SIG-M5 treated with dmso at 0.1 percent for 504 hours (cell line): ENCODE data around the gene CCL17.
"Not testable (repeated sequence)": the region's sequence is repeated elsewhere in the genome, so short reads cannot be mapped to it uniquely, and the experiment has no call there.

Experiments used
- DNase-seq: peaks from one replicate; lab custom pipeline; 2025; ENCODE audit not compliant: unreplicated experiment; lab: John Stamatoyannopoulos, UW

CCL17 gene

GRCh38 chr16:57395026-57395425 lies 9.5 kb upstream of the CCL17 start:
- no peak for DNase-seq

- DNase-seq = no peak
Measured at GRCh38 chr16:57396786-57397185, 7.8 kb upstream of the CCL17 start.

GRCh38 chr16:57397493-57397892 lies 7.1 kb upstream of the CCL17 start:
- DNase-seq = not testable (repeated sequence)

DNA sequence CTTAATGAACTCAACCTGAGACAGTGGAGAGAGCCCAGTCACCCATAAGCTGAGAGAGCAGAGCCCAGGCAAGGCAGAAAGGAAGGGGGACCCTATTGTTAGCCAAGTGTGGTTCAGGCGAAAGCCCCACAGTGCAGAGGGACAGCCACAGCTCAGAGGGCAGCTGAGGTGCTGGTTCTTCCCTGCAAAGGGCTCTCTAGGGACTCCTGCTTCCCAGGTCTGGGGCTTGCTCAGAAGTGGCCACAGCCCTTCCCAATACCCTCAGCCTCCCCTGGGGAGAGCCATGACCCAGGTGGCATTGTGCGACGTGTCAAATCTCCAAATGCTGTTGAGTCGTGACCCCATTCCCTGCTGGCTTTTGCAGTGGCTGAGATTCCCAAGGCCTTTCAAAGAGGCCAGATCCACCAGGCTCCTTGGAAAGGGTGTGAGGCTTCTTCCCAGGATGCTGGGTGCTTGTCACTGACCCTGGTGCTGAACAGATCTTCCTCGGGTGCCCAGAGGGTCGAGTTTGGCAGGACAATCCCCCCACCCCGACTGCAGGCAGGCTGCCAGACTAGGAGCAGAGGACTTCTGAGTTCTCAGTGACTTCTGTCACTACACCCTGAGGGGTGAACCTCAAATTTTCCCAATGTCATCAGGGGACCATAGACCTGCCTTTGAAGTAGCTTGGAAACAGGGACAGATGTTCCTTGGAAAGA lies 2.5 kb upstream of the CCL17 start:
- no peak for DNase-seq

DNA sequence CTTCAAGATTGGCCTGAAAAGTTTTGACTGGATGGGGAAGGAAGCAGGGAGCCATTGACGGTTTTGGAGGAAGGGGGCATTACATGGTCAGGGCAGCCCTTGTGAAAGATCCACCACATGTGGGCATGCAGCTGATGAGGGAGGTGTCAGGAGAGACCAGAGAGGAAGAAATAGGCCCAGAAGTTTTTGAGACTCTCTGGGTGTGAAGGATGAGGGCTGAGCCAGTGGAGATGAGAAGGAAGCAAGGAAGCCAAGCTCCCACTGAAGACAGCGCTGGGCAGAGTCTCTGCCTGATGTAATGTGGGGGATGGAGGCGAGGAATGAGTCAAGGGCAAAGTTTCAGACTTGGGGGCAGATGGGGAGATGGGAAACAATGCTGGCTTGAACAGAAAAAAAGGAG lies 530 bp downstream of the CCL17 start:
- DNase-seq = no peak

GRCh38 chr16:57406881-57407280 lies 2.3 kb downstream of the CCL17 start:
- no peak for DNase-seq

GRCh38 chr16:57407521-57408353 lies 3.2 kb downstream of the CCL17 start:
- no peak for DNase-seq

- no peak for DNase-seq
Measured at GRCh38 chr16:57409065-57409464, 4.5 kb downstream of the CCL17 start.

GRCh38 chr16:57409870-57410587 lies 5.5 kb downstream of the CCL17 start:
- no peak for DNase-seq

DNA sequence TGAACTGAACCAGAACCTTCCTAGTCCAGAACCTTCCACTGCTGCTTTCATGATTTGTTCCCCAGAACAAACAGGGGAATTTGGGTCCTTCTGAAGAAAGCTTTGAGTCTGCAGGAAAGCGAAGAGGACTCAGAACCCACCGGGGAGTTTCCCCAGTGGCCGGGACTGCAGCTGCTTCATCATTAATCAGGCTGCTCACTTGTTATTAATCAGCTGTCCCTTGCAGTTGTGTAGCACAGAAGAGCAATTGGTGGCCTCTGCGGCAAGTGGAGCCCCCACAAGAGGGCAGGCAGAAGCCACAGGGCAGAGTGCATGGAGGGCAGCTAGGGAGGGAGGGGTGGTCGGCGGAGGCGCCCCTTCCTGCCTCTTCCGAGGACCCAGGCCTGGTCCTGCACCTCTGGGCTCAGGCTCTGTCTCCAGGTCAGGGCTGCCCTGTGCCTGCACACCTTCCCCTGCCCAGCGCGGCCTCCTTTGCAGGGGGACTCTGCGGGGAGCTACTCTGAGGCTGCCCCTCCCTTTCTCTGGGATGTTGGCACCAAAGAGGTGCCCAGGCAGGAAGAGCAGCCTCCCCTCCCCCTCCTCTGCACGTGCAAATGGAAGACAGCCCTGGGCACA lies 6.9 kb downstream of the CCL17 start:
- no peak for DNase-seq

DNA sequence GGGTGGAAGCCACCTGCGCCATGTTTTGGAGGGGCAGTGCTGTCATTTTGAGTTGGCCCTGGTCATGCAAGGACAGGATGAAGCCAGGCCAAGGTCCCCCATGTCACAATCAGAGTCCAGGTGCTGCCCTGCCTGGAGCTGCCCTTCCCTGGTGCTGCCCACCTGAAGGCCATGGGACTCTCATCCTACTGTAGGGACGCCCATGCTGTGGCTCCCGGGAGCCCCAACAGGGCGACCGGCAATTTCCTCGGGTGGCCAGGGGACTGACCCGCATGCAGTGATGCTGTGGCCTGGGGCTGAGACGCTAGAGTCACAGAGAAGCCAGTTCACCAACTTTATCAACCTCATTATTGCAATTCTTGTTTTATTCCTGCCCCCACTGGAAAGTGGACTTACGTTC lies 8.0 kb downstream of the CCL17 start:
- DNase-seq = no peak

GRCh38 chr16:57413301-57413730 lies 8.7 kb downstream of the CCL17 start:
- no peak for DNase-seq

GRCh38 chr16:57413733-57414132 lies 9.2 kb downstream of the CCL17 start:
- DNase-seq = no peak

GRCh38 chr16:57416084-57416483 lies 11.5 kb downstream of the CCL17 start:
- DNase-seq = no peak

DNA sequence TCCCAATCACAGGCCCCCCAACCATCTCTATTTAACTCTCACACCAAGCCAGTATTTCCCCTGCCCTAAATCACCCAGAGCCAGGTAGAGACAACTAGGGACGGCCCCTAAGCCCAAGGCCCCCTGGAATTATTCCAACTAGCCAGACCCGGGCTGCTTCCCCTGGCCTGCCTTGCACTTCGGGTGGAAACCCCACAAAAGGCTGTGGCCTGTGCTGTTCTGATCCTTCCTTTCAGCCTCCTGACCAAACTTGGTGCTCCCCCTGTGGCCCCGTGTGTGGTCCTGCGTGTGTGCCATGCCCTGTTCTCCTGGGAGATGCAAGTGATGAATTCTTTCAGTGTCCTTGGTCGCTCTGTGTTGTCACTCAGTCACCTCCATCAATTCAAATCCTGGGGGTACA lies 14.9 kb downstream of the CCL17 start:
- DNase-seq = no peak

DNA sequence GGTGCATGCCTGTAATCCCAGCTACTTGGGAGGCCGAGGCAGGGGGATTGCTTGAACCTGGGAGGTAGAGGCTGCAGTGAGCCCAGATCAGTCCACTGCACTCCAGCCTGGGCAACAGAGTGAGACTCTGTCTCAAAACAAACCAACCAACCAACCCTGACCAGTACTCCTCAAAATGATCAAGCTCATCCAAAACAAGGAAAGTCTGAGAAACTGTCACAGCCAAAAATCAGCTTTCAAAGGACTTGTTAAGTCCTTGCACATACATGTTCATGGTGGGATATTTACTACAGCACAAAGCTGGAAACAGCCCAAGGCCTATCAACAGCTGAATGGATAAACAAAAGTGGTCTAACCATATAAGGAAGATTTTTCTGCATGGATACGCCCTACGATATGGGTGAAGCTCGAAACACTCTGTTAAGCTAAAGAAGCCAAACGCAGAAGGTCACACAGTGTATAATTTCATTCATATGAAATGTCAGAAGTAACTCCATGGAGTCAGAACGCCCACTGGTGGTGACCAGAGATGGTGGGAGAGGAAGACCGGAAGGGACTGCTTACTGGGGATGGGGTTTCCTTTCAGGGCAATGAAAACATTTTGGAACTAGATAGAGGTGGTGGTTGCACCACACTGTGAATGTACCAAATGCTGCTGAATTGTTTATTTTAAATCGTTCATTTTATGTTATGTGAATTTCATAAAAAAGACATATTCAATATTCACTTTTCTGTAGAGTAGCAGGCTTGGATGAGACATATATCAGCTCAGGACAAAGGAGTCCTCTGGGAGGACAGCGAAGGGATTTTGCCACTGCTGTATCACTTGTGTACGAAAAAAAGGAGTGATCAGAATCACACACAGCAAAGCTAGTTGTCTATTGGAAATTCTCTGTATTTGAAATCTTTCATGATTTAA lies 17.7 kb downstream of the CCL17 start:
- DNase-seq = peak; percentile 5

DNA sequence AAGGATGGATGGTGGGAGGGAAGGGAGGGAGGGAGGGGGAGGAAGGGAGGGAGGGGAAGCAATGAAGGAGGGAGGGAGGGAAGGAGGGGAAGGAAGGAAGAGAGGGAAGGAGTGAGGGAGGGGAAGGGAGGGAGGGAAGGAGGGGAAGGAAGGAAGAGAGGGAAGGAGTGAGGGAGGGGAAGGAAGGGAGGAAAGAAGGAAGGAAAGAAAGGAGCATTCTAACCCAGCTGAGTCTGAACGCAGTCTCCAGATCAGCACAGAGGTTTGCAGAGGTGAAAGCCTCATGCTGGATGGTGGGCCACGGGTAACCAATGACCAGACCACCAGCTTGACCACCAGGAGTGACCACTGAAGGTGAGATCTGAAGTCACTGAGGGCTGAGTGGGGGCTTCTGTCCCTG lies 18.6 kb downstream of the CCL17 start:
- no peak for DNase-seq

GRCh38 chr16:57424583-57424982 lies 20.0 kb downstream of the CCL17 start:
- DNase-seq = no peak

DNA sequence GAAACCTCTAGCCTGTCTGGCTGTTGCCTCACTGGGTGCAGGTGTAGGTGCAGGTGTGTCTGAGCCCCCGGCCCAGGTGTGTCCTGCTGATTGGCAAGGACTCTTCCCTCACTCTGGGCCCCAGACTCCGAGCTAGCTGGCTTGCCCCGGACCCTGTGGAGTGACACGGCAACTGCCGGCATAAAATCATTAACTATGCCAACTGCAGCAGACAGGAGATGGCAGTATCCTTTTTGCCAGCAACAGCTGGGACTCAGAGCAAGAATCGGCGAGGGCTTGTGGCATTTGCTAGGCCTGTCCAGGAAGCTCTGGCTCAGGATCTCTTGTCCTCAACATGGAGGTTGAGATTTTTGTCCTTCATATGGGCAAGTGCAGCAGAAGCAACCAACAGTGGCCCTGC lies 21.8 kb downstream of the CCL17 start:
- DNase-seq = no peak

GRCh38 chr16:57427307-57427706 lies 22.7 kb downstream of the CCL17 start:
- no peak for DNase-seq
